HG02623 (cell line): ENCODE results near the gene CYRIA.
A peak's percentile ranks its signal among the peaks of the same experiment; 100 is the strongest.

Source experiments
- ATAC-seq: cut with Tn5 transposase; IDR thresholded peaks from one replicate; pipeline ENCODE4 v1.9.1; 2021; ENCODE audit warnings: moderate library complexity; ENCODE audit not compliant: unreplicated experiment

Gene CYRIA

DNA sequence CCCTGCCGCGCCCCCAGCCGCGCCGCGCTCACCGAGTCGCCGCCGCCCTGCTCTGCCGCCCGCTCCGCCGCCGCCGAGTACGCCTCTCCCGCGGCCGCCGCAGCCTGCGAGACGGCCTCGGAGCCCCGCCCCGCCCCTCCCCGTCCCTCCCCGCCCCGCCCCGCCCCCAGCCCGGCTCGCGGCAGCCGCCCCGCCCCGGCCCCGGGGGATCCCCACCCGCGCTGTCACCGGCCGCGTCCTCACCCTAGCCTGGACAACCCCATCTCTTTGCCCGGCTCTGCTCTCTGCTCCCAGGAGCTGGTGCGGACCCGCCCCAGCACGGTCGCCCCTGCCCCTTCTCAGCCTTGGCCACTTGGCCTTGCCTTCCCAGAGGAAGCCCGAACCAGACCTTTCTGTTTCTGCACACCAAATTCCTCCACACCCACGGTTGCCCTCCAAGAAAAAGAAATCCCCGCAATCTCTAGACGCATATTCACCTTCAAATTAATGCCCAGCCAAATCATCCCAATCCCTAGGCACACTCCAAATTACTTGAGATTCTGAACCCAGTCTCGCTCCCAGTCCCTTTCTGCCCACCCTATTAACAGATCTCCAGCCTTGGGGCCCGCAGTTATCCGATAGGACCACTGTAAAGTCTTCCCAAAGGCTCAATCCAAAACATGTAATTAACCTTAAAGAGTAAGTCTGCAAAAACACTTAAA lies at the start of gene CYRIA:
CYRIA (minus strand) TSS at position 87 of the 701 bp plus-strand sequence. CDS start 77,715 bp downstream, outside the sequence.
- peak; percentile 48 for ATAC-seq

DNA sequence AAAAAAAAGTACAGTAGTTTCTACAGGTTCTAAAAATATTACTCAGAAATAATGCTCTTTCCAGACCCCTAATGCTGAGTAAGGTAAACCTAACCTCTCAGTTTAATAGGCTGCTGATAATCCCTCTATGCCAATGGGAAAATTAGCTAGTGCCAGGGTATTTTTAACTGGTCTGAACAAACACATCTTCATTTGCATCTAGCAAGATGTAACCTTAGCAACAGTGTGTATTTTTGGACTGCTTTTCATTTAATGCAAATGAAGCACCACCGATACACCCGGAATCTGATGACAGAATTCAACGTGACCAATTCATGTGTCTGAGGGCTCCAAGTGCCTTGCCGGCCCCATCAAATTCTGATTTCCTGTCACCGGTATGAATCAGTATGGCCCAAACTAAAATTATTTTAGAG lies 47.4 kb upstream of the CYRIA start:
- peak; percentile 56 for ATAC-seq

DNA sequence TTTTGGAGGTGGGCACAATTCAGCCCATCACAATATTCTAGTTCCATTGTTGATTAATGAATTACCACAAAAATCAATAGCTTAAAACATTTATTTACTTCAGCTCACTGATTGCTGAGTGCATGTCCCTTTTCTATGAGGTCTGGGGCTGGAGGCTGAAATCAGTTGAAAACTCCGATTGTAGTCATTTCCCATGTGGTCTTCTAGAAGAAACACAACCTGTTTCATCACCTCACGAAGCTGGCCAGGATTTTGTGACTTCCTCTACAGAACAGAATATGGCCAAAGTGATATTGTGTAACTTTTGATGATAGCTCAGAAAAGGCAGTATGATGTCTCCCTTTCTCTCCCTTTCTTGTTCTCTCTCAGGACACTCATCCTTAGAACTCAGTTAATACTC lies 44.1 kb upstream of the CYRIA start:
- no peak for ATAC-seq

DNA sequence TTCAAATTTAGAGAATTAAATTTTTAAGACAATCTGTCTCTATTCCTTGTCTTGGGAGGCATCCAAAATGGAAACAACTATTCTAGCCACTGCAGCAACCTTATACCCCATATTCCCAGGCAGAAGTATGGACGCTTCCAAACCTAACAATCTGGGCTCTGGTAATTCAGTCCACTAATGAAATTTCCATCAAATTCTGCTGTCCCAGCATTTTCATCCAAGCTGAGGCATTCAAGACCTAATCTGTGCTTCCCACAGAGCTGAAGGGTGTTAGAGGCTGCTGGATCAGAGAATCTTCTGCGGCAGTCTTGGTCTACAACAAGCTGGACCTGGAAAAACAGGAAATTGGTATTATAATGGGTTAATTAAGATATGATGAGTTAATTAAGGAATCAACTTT lies 42.5 kb upstream of the CYRIA start:
- ATAC-seq = no peak

DNA sequence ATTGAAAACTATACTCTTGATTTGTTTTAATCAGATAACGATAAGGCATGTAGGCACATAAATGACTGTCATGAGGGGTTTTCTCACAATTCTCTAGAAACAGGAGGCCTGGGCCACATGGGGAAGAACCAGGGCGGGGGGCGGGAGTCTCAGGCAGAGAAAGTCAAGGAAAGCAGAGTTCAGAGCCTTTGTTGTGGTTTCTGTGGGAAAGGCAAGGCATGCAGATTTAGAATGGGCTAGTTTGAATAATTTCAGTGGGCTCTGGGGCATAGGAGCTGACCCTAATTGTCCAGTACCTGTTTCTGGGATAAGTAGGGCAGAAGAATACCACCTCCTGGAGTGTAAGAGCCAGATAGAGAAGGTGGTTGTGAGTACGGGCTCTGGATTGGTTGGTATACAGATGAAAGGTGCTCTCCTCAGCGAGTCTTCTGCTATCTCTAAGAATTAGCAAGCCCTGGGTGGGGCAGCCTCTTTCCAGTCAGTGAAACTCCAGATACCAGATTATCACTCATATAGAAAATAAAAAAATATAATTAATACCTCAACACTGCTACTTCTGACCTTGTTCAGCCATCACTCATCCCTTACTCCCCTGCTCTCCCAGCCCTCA lies 41.5 kb upstream of the CYRIA start:
- no peak for ATAC-seq

DNA sequence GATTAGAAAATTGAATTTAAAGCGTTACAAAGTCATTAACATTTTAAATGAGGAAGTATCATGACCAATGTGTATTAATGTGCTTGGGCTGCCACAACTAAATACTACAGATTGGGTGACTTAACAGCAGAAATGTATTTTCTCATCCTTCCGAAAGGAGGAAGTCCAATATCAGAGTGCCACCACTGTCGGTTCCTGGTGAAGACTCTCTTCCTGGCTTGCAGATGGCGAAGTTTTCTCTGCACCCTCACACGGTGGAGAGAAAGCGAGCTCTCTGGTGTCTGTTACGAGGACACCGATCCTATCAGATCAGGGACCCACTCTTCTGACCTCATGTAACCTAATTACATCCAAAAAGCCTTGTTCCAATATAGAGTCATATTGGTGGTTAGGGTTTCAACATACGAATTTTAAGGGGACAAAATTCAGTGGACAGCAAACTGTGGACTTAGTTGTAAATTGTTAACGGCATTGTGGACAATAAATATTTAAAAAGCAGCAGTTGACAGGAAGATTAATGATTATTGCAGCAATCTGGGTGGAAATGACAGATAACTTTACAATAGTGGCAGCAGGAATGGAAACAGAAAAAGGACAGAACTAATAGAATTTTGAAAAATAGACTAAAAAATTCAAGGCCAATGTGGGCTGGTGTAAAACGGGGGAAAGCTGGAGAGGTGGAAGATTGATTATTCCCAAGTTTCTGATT lies 35.1 kb upstream of the CYRIA start:
- ATAC-seq = no peak

DNA sequence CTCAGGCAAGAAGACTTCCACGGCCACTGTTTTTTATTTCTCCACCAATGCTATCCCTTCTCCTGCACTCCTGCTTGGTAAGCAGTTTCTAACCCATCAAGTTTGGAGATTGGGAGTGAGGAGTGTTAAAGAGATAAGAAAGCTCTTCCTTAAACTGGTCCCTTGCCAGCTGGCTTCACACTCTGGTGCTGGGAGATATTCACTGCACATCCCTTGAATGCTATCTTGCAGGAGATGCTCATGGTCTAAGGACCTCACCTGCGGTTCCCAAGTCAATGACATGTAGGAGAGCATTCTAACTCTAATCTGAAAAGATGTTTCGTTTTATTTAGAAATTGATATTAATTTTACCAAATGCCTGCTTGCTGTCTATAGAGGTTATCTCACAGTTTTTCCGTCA lies 28.2 kb upstream of the CYRIA start:
- ATAC-seq = no peak

DNA sequence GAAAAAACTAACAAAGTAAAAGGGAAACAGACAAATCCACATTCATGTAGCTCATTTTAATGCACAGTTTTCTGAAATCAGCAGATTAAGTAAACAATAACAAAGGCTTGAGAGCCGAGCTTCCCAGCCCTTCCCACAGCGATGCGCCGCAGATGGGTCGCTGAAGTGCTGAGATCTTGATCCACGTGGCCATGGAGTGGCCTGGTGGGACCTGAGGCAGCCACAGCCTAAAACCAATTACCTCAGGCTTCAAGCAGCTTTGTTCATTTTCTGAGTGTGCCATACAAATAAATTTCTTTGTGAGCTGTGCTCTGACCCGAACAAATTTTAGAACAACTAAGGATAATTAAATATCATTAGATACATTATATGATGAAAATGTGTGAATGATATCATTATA lies 25.6 kb upstream of the CYRIA start:
- ATAC-seq = no peak

DNA sequence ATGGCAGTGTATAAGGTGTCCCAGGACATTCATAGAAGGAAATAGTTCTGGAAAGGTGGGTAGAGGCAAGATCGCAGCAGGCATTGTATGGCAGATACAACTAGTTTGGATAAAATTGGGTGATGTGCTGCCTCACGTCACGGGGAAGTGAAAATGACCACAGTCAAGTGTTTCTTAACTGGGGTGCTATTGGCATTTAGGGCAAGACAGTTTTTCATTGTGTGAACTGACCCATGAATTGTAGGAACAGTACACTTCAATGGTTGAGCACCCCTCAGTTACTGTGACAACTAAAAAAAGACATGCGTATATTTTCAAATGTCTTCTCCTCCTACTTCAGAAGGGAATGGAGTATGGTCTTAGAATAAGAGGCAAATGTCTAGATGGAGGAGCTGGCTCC lies 22.3 kb upstream of the CYRIA start:
- ATAC-seq = no peak

DNA sequence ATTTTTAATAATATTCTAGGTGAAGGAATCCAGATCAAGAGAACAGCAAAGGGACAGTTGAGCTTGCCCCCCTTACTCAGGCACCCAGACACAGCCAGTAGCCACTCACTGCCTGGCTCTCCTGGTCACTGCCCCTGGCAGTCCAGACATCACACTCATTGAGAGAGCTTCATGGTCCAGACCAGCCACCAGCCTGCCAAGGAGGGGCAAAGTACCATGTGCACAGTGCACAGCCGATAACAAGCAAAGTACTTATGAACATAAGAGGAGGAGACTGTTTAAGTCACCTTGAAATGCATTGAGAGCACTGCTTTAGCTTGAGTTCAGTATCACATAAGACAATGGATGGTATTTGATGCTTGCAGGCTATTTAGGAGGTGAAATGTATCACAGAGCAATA lies 21.6 kb upstream of the CYRIA start:
- no peak for ATAC-seq

DNA sequence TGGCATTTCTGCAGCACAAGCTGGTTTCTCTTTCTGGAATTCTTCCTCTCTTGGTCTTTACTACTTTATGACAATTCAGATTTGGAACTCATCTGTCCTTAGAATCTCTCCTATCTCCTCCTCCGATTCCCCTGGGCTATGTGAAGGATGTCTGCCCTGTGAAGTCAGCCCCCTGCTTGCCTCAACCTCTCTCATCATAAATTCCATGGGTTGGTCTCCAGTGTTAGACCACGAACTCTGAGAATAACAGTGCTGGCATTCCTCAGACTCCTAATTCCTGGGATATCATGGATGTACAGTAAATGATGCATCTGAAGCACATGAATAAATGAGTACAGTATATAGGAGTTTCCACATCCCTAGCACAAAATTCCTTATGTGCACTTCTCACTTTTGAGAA lies 21.0 kb upstream of the CYRIA start:
- ATAC-seq = no peak

DNA sequence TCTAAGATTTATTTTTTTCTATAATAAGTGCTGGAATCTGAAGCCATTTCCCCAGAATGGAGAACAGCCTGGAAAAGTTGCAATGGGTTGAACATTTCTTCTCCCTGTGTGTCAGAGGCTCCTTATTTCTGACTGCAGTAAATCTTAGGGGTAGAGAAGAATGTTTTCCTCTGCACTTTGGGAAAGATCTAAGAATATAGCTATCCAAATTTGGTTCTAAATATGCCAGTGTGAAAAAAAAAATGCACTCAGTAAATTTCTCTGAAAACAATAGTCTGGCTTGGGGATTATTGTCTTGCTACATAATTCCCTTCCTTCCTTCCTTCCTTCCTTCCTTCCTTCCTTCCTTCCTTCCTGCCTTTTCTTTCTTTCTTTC lies 19.7 kb upstream of the CYRIA start:
- no peak for ATAC-seq

DNA sequence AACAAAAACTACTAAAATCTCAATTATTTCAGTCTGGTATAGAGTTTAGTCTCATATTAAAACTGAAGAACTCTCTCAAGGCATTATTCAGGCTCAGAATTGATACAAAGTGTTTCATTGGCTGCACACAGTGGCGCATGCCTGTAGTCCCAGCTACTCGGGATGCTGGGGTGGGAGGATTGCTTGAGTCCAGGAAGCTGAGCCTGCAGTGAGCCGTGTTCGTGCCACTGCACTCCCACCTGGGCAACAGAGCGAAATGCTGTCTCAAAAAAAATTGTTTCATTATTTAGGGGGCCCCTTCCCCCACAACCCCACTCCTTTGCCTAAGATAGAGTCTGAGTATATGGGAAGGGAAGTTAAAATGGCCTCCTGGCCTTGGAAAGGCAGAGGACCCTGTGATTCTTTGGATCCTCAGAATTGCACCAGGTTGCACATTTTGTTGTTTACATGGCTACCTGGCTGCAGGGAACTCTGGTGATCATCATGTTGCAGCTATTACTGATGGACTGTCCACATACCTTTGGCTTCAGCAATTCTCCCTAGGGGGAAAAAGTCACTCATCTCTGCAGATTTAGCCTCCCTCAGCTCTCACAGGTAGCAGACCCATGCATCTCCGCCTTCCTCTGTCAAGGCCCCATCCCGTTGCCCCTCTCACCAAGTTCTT lies 19.2 kb upstream of the CYRIA start:
- ATAC-seq = no peak

DNA sequence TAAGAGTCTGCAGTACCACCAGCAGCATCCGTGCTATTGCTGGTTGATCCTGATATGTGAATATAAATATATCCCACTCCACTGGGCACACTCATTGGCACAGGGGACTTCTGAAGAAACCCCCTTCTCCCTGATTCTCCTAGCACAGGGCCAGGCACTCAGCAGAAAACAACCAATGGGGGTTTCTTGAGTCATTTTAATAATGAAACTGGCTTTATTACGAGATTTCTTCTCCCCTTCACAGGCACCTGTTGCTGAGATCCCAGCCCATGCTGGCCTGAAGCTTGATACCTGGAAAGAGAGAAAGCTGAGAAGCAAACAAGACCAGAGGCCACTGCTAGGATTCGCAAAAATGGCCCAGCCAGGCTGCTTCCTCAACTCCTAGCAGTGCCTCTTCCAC lies 17.9 kb upstream of the CYRIA start:
- no peak for ATAC-seq

DNA sequence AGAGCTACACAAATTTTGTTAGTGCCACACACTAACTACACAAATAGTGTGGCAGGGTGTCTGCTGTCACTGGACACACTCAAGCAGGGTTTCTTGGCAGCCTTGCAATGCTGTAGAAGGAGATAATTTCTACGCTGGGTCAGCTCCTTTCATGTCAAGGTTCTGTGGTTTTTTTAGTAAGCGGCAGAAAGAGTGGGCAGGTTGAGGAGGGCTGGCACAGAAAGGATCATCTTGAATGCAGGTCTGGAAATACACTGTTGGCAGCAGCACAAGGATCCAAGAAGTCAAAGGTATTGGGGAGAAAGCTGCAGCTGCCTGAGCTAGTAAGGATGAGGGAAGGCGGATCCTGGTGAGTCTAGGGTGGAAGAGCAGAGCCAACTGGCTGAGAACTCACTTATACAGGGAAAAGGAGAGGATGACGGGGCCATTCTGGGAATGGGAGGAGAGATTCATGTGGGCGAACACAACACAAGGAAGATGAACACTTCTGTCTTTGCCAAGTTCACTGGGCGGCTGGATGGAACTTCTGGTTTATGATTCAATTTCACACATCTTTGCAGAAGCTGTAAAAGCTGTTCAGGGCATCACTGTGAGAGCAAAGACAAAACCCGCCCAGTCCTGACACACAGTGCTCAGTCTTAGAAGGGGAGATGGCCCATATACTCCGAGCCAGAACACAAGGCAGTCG lies 16.9 kb upstream of the CYRIA start:
- no peak for ATAC-seq

DNA sequence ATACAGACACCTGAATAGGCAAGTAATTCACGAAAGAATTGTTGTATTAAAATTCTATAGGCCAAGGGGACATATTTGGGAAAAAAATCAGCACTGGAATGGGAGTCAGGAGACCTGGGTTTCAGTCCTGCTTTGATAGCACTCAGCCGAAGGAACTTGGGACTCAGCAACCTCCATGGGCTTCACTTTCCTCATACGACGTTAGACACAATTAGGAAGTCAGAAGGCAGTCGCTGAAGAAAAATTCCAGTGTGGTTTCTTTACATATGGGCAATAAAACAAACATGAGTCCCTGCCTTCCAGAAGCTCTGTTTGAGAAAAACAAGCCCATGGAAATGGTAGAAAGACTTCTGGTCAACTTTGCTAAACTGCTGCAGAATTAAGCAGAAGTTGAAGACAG lies 15.1 kb upstream of the CYRIA start:
- ATAC-seq = no peak

DNA sequence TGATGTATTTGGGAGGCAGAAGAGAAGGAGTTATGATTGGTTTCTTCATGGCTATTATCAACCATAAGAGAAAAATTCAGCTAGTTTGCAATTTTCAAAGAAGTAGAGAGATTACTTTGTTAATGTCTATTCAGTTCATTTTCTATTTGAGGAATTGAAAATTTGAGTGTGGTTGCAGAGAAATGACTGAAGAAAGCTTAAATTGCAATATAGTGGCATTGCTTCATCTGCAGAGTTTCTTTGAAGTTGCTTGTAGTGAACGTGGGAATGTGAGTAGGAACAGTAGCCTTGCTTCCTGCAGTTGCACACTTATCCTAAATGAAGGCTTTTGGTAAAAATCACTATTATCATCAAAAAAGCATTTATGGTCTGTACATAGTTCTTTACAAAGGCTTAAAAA lies 14.7 kb upstream of the CYRIA start:
- ATAC-seq = no peak

DNA sequence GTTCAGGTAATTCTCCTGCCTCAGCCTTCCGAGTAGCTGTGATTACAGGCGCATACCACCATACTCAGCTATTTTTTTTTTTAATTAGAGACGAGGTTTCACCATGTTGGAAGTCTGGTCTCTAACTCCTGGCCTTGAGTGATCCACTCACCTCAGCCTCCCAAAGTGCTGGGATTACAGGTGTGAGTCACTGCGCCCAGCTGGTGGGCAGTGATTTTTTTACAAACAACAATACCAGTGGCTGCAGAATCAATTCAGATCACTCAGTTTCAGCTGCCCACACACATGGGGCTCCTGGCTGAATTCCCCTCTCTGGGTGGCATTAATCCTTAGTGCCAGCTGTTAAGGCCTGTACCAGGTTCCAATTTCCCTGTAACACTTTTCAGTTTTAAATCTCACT lies 13.3 kb upstream of the CYRIA start:
- ATAC-seq = no peak

DNA sequence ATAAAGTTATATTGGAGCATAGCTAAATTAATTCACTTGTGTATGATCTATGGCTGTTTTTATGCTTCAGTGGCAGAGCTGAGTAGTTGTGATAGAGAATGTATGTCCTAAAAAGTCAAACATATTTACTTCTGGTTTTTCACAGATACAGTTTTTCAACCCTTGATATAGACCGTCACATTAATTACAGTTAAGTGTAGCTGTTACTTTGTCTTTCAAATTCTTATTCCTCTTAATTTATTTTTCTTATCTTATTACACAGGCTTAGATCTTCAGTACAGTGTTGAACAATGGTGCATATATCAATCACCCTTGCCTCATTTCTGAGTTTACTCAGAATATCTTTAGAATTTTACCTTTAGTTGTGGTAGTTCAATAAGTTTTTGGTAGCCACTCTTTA lies 12.2 kb upstream of the CYRIA start:
- no peak for ATAC-seq

DNA sequence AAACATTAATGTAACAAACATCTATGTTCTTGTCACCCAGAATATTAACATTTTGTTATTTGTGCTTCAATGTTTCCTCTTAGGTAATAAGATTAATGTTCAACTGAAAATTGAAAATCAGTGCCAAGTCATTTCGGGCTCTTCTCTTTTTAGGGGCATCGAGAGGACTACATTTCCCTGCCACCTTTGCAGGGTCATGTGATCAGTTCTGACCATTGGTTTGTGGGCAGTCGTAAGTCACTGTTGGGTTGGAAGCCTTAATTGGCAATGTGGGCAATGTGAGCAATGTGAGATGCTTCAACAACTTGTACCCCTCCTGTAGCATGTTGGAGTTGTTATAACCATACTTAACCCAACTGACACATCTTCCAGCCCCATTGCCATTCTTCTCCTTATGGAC lies 10.1 kb upstream of the CYRIA start:
- ATAC-seq = no peak

DNA sequence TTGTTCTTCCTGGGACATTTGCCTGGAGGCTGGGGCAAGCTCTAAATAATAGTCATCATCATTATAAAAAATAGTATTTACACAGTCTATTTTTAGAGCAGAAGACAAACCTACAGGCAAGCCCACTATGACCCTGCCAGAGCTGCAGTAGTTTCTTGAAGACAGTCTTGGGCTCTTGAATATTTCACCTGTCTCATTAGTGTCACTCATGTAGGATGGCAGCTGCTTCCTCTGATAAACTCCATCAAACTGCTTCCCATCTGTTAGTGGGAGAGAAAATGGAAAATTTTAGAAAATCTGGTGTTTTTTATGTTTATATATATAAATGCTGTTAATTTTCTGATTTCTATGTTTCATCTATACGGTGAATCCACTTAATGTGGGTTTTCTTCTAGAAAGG lies 8.5 kb upstream of the CYRIA start:
- ATAC-seq = no peak
